Spleen (tissue), 7 donors: ENCODE results near the gene CTAG1B.

Experiments used
- CTCF ChIP-seq, 11 experiments: fragments of 200-600 bp in 7 of 11; fragments of 450-650 bp in 4 of 11; sonication (generic) in 4 of 11; IDR thresholded peaks in 8 of 11; conservative IDR thresholded peaks in 3 of 11; 1 replicate in 7 of 11; 2 replicates in 4 of 11; pipeline versions ENCODE4 v1.4.0 to v1.8.0; 2016 to 2021; ENCODE audit warnings: antibody characterized with exemption in 11 of 11, inconsistent platforms in 4 of 11, mild to moderate bottlenecking in 1 of 11
- POLR2A ChIP-seq, 3 donors: fragments of 450-650 bp; IDR thresholded peaks; one replicate each; pipeline ENCODE4 v1.5.1; 2017; ENCODE audit warnings: antibody characterized with exemption in 3 of 3, mild to moderate bottlenecking in 1 of 3
- donor health status: DM: no; HTN: no; CAD: no; lungs with moderate emphysema.
- donor health status: DM: no; HTN: no; CAD: no.
- donor health status: DM: no; HTN: no; CAD: no.

- TF ChIP-seq CTCF (IDR thresholded peaks at IDR 0.05 in 8 of 11, conservative IDR thresholded peaks at IDR 0.05 in 3 of 11): no peak
- no peak for TF ChIP-seq POLR2A (IDR thresholded peaks at IDR 0.05)
These were observed 33.4 kb upstream of the CTAG1B start for GRCh38 chrX:154652311-154653047.
